ENCODE data around the gene KAZALD1. TPM values are rescaled to one million over a fixed set of nuclear protein-coding genes. Genes with fewer than 3 reads are reported as not detected.

The KAZALD1 gene
- total and polyA plus RNA-seq, 10 of the 15 experiments (the other 5 are each of a cell fraction or from before 2014, with no cell fraction given) = 0.10 to 4.3 (median 1.9) TPM

DNA sequence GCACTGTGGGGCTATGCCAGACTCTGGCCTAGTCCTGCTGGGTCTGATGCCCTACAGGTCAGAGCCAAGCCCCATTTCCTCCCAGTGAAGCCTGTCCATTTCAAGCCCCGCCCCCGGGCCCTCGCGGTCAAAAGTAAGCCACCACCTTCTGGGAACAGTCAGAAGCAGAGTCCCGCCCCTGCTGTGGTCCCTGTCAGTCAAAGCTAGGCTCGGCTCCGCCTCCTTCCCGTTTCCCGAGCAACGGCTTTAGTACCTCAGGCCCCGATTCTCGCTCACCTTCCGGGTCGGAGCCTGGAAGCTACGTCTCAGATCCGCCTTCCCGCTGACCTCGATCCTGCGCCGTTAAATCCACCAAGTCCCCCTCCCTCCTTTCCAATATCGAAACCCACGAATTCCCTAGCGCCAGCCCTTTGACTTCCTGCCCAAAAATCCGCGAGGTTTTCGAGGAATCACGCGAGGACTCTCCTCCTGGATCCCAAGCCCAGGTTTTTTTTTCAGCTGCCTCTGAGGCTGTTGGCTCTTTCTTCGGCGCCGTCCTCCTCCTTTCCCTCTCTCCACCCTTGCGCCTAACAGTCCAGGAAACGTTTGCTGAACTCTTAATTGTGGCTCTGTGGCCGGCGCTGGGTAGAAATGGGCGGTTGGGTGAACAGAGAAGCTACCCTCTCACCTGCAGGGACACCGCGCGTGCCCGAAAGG, 19.0 kb upstream of the KAZALD1 start (continued):
- TF ChIP-seq, protein P1, sequence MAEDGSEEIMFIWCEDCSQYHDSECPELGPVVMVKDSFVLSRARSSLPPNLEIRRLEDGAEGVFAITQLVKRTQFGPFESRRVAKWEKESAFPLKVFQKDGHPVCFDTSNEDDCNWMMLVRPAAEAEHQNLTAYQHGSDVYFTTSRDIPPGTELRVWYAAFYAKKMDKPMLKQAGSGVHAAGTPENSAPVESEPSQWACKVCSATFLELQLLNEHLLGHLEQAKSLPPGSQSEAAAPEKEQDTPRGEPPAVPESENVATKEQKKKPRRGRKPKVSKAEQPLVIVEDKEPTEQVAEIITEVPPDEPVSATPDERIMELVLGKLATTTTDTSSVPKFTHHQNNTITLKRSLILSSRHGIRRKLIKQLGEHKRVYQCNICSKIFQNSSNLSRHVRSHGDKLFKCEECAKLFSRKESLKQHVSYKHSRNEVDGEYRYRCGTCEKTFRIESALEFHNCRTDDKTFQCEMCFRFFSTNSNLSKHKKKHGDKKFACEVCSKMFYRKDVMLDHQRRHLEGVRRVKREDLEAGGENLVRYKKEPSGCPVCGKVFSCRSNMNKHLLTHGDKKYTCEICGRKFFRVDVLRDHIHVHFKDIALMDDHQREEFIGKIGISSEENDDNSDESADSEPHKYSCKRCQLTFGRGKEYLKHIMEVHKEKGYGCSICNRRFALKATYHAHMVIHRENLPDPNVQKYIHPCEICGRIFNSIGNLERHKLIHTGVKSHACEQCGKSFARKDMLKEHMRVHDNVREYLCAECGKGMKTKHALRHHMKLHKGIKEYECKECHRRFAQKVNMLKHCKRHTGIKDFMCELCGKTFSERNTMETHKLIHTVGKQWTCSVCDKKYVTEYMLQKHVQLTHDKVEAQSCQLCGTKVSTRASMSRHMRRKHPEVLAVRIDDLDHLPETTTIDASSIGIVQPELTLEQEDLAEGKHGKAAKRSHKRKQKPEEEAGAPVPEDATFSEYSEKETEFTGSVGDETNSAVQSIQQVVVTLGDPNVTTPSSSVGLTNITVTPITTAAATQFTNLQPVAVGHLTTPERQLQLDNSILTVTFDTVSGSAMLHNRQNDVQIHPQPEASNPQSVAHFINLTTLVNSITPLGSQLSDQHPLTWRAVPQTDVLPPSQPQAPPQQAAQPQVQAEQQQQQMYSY (CRISPR knock-in tag; IDR thresholded peaks at IDR 0.05) = no peak
- TF ChIP-seq TARDBP (IDR thresholded peaks at IDR 0.05; ENCODE audit: borderline replicate concordance) = no peak
- peak; percentile 30 for TF ChIP-seq MEF2B (IDR thresholded peaks at IDR 0.05; ENCODE audit: partially characterized antibody, poor library complexity, severe bottlenecking)

DNA sequence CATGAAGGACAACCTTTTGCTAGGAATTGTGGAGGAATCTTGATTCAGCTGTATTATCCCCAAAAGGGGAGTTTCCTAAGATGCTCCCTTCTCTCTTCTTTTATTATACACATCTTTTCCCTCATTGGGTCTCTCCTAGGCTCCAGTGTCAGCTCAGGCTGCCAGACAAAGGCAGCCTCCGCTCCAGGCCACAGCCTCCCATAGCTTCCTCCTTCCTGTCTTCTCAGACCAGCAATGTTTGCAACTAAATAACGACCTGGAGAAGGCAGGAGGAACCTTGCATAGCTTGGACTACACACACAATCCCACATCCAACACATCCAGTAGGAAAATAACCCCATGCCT, 18.5 kb upstream of the KAZALD1 start:
- no peaks in the 10 kb centered on the region for H3K9me3 ChIP-seq (replicated peaks; ENCODE audit: control insufficient read depth, insufficient read depth, low read length)
- TF ChIP-seq BMI1 (IDR thresholded peaks at IDR 0.05; ENCODE audit: borderline replicate concordance) = no peak
- TF ChIP-seq FOXK2 (IDR thresholded peaks at IDR 0.05) = no peak
- 0 out of 2 replicates have a peak, but pooled peaks have one; percentile 1 for TF ChIP-seq GABPA (IDR thresholded peaks at IDR 0.05; ENCODE audit: low read depth)
- H2AFZ ChIP-seq (ENCODE audit: control insufficient read depth, low read depth, low read length) = peak overlapping the region; percentile 94
- peak overlapping the region; percentile 77 for H3K9ac ChIP-seq (ENCODE audit: control insufficient read depth, insufficient read depth, low read length)
- H3K79me2 ChIP-seq (ENCODE audit: control insufficient read depth, insufficient read depth, low read length) = no peaks in the 10 kb centered on the region
- in situ Hi-C loops (cut with MboI) (no loop called here), intact Hi-C loops (cut with micrococcal nuclease; ENCODE audit: unreplicated experiment) (no loop called here)
- WGBS (ENCODE audit: insufficient coverage, insufficient replicate concordance, low lambda C conversion rate, missing lambda C conversion rate) = 21% methylated on average over 2 of the region's 2 CpGs
- H3K36me3 ChIP-seq (ENCODE audit: control insufficient read depth in 2 of 2, insufficient read depth in 2 of 2, low read length in 1 of 2) = no peaks in the 10 kb centered on the region
- POLR2A ChIA-PET = interaction anchor here (0.6 to 3.3 kb wide), 12 partner anchors 8 to 1009 kb away, joined by 3 to 42 read pairs (median 4); partner anchors contain the start of genes KAZALD1, PDZD7 and SFXN3
- no TSS peak for BruUV-seq (replicated peaks)
- RAD21 ChIA-PET (ENCODE audit: unreplicated experiment) = interaction anchor here (0.6 to 5.1 kb wide), 13 partner anchors 8 to 805 kb away, joined by 3 to 70 read pairs (median 5); partner anchors contain the start of genes KAZALD1, PDZD7 and SFXN3
- no peak for DNase-seq (ENCODE audit: low read depth, low spot score)
- H3K27ac ChIP-seq (ENCODE audit: control insufficient read depth, insufficient read depth) = peak overlapping the region; percentile 7; the same call in 1 of the 2 replicates
- ATAC-seq = no peak
- SMC1A ChIA-PET (ENCODE audit: uncharacterized antibody, unreplicated experiment) = interaction anchor here (0.6 to 4.2 kb wide), 19 partner anchors 8 to 235 kb away, joined by 3 to 45 read pairs (median 6); partner anchors contain the start of genes KAZALD1, PDZD7 and SFXN3
- H3K4me1 ChIP-seq (ENCODE audit: control insufficient read depth, insufficient read depth, low read length) = peaks cover 5% of the 10 kb centered on the region; the same call in 1 of the 2 replicates
- H3K4me3 ChIP-seq = peak overlapping the region; percentile 63
- no peak for FAIRE-seq
- H3K27me3 ChIP-seq (replicated peaks in 1 of 2; ENCODE audit: control insufficient read depth in 2 of 2, insufficient read depth in 2 of 2, low read length in 1 of 2) = peaks cover 0 to under 1% of the 10 kb centered on the region in 2 experiments; a peak in 2 of 4 replicates
- H4K20me1 ChIP-seq (ENCODE audit: control insufficient read depth, insufficient read depth) = no peaks in the 10 kb centered on the region
- CTCF ChIA-PET = interaction anchor here (0.7 to 24.4 kb wide), 17 partner anchors 9 to 400 kb away, joined by 3 to 885 read pairs (median 6); partner anchors contain the start of genes KAZALD1, LZTS2, MRPL43 and PDZD7
- peak overlapping the region; percentile 86 for H3K4me2 ChIP-seq (ENCODE audit: control insufficient read depth, insufficient read depth)

Data from GM12878 (cell line).